GM19372 (cell line): ENCODE data around the gene CCP110.

ENCODE experiments used
- ATAC-seq: cut with Tn5 transposase; IDR thresholded peaks from one replicate; pipeline ENCODE4 v1.9.1; 2021; ENCODE audit warnings: mild to moderate bottlenecking, low read depth, moderate library complexity; ENCODE audit not compliant: unreplicated experiment

CCP110 gene

GRCh38 chr16:19523559-19524355, at the start of gene CCP110:
CCP110 (plus strand) TSS chr16:19523942; CDS start chr16:19527882, 3,940 bp downstream.
- ATAC-seq: peak; percentile 66

- no peak for ATAC-seq
Observed at GRCh38 chr16:19474617-19475016, 49.1 kb upstream of the CCP110 start.

GRCh38 chr16:19478505-19478904, 45.2 kb upstream of the CCP110 start:
- ATAC-seq: no peak

DNA sequence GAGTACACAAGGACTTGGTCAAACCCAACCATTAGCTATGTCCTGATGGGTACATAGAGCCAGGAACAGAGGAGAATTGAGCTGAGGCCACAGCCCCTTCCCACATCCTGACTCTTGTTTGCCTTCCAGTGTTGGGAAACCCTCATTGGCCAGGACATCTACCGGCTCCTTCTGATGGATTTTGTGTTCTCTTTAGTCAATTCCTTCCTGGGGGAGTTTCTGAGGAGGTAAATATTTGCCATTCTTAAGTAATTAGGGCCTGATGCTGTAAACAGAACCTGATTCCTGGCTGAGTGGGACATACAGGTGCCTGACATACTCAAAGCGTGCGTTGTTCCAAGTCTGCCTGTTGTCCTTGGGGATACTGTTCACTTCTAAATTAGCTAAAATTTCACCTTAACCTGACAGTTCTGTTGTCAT, 44.4 kb upstream of the CCP110 start:
- ATAC-seq: no peak

GRCh38 chr16:19481296-19481695, 42.4 kb upstream of the CCP110 start:
- no peak for ATAC-seq

DNA sequence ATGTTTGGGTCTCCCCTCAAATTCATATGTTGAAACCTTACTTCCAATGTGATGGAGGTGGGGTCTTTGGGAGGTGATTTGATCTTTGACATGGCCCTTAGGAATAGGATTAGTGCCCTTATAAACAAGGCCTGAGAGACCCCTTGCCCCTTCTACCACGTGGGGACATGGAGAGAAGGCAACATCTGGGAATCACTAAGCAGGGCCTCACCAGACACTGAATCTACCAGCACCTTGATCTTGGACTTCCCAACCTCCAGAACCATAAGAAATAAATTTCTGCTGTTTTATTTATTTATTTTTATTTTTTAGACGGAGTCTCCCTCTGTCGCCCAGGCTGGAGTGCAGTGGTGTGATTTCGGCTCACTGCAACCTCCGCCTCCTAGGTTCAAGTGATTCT, 42.0 kb upstream of the CCP110 start:
- no peak for ATAC-seq

- ATAC-seq: no peak
Observed at GRCh38 chr16:19482291-19482690, 41.5 kb upstream of the CCP110 start.

DNA sequence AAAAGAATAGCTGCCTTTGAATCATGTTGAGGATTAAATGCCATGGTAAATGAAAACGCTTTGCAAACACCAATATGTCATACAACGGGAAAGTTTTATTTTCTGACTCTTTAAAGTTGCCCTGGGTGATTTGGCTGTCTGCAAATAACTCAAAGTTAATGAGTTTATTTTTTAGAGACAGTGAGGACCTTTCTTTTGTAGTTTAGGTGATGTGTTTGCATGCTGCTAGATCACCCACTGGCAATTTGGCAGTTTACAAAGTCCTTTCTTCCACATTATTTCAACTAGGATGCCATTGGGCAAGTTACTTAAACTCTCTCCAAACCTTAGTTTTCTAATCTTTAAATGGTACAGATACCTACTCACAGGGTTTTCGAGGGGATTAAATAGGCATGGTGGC, 39.6 kb upstream of the CCP110 start:
- ATAC-seq: no peak

DNA sequence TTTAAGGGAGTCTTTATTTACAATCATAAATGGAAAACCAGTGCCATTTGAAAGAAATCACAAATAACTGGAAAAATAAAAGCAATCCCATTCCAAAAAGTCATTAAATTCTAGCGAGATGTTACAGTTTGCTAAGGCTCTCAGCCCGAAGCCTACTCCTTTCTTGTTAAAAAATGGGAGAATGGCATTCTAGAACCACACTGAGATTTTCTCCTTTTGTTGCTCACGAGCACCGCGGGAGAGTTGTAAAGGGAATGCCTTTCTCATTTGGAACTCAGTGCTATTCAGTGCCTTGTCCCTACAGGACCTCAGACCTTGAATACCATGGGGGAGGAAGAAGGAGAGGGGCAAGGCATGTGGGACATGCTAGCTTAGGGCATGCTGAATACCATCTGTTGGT, 38.1 kb upstream of the CCP110 start:
- ATAC-seq: no peak

DNA sequence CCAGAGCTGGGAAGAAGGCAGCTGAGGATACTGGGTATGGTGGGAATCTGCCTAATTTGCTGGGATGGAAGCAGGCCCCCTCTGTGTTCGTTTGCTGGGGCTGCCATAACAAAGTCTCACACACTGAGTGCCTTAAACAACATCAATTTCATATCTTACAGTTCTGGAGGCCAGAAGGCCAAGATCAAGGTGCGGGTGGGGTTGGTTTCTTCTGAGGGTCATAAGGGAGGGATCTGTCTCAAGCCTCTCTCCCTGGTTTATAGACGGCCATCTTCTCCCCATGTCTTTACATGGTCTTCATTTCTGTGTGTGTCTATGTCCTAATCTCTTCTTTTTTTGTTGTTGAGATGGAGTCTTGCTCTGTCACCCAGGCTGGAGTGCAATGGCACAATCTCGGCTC, 37.7 kb upstream of the CCP110 start:
- no peak for ATAC-seq

DNA sequence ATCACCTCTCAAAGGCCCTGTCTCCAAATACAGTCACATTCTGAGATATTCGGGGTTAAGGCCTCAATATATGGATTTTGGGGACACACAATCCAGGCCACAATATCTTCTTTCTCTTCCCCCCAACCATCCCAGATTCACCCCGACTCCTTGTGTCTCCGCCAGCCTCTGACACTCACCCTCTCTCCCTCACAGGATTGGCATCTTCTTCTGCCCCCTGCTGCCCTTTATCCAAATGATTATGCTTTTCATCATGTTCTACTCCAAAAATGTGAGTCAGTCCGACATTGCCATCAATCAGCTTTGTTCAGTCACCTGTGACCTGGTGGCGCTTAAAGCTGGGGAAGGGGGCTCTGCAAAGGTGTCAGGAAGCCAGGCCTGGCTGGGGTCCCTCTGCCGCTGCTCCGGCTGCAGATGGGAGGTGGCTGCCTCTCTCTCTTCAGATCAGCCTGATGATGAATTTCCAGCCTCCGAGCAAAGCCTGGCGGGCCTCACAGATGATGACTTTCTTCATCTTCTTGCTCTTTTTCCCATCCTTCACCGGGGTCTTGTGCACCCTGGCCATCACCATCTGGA, 36.9 kb upstream of the CCP110 start:
- no peak for ATAC-seq

DNA sequence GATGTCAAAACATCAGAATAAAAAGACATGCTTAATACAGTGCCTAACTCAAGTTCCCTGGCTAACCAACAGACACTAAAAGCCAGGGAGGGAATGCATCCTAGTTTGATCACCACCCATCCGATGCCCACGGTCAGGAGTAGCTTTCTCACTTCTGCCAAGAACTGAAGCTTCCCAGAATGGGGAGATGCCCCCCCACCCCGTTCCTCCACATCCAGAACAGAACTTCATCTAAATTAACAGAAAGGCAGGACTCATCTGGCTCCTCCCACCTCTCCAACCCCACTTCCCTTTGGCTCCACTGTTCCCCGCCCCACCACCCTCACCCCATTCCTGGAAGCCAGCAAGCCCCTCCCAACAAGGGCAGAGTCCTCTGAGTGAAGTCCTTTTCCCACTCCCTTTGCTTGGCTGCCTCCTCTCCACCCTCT, 35.5 kb upstream of the CCP110 start:
- no peak for ATAC-seq

DNA sequence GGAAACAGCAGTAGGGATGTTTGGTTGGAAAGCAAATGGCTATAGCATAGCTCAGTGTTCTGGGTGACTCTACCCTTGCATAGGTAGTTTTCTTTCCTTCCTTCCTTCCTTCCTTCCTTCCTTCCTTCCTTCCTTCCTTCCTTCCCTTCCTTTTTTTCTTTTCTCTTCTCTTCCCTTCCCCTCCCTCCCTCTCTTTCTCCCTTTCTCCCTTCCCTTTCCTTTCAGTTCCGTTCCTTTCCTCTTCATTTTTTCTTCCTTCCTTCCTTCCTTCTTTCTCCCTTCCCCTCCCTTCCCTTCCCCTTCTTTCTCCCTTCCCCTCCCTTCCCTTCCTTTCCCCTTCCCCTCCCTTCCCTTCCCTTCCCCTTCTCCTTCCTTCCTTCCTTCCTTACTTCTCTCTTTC, 33.1 kb upstream of the CCP110 start:
- ATAC-seq: no peak

- ATAC-seq: no peak
Observed at GRCh38 chr16:19497176-19497575, 26.6 kb upstream of the CCP110 start.

DNA sequence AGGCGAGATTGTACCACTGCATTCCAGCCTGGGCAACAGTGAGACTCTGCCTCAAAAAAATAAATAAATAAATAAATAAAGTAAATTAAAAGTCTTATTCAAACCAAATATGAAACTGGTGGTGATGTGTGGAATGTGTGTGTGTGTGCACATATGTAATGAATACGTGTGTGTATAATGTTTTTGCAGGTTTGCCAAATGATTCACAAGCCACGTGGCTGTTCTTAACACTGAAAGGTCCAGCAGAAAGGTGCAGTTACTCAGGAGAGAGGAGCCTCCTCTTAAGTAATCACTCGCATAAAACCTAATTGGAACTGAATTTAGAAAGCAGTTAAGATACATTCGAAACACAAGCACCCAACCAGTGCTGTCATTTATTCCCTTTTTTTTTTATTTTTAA, 24.7 kb upstream of the CCP110 start:
- no peak for ATAC-seq

GRCh38 chr16:19499481-19499880, 24.3 kb upstream of the CCP110 start:
- ATAC-seq: no peak

GRCh38 chr16:19502395-19503131, 21.2 kb upstream of the CCP110 start:
- ATAC-seq: no peak

DNA sequence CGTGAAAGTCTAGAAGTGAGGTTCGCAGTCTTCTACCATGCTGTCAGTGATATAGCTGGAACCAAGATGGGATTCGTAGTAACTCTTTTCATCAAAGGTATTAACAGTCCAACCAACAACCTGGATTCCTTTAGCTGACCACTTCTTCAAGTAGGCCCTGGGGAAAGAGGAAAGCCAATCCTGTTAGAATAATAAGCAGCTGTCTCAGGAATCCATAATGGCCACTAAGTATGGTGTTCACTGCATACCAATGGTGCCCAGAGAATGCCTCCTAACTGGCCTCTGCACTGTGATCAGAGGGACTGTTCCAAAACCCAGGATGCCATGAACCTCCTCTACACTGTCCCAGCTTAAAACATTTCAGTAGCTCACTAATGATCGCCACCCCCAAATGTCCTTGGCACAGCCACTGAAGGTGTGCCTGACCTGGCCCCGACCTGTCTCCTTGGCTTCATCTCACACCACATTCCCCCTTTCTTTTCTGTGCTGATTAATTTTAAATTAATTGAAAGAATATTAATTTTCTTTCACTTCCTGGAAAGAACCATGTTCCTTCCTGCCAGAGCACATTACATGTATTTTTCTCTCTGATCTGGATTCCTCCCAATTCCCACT, 20.2 kb upstream of the CCP110 start:
- ATAC-seq: no peak

- no peak for ATAC-seq
Observed at GRCh38 chr16:19505600-19506303, 18.0 kb upstream of the CCP110 start.

DNA sequence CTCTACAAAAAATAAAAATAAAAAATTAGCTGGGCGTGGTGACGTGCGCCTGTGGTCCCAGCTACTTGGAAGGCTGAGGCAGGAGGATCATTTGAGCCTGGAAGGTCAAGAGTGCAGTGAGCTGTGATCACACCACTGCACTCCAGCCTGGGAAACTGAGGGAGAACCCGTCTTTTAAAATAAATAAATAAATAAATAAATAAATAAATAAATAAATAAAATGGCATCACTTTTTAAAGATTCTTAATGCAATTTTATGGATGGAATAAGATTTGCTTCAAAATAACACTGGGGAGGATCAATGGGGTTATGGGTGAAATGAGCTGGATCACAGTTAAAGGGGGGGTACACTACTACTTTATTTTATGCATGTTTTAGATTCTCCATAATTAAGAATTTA, 16.8 kb upstream of the CCP110 start:
- no peak for ATAC-seq

- no peak for ATAC-seq
Observed at GRCh38 chr16:19507867-19508266, 15.9 kb upstream of the CCP110 start.
